Choroid plexus epithelial cell (primary cell): ENCODE data around the gene OPHN1.
A peak's percentile ranks its signal among the peaks of the same experiment; 100 is the strongest.

Experiments
- DNase-seq: peaks from one replicate; pipeline ENCODE4 v3.0.0-alpha.2; 2010; ENCODE audit warnings: low read depth
- H3K4me3 ChIP-seq: 2 replicates; pipeline ENCODE4 v1.5.1; 2011; ENCODE audit warnings: low read depth, mild to moderate bottlenecking, control low read depth, low read length, moderate library complexity
- TF ChIP-seq, protein P1 (sequence below): conservative IDR thresholded peaks from 2 replicates; pipeline ENCODE4 v1.5.1; 2011; ENCODE audit warnings: low read depth, mild to moderate bottlenecking, control low read depth, inconsistent platforms, low read length, moderate library complexity

The OPHN1 gene

GRCh38 chrX:68416592-68416991 is 16.7 kb downstream of the OPHN1 start:
- H3K4me3 ChIP-seq = no peak overlapping the region
- peak; percentile 20 for DNase-seq
- TF ChIP-seq, protein P1, sequence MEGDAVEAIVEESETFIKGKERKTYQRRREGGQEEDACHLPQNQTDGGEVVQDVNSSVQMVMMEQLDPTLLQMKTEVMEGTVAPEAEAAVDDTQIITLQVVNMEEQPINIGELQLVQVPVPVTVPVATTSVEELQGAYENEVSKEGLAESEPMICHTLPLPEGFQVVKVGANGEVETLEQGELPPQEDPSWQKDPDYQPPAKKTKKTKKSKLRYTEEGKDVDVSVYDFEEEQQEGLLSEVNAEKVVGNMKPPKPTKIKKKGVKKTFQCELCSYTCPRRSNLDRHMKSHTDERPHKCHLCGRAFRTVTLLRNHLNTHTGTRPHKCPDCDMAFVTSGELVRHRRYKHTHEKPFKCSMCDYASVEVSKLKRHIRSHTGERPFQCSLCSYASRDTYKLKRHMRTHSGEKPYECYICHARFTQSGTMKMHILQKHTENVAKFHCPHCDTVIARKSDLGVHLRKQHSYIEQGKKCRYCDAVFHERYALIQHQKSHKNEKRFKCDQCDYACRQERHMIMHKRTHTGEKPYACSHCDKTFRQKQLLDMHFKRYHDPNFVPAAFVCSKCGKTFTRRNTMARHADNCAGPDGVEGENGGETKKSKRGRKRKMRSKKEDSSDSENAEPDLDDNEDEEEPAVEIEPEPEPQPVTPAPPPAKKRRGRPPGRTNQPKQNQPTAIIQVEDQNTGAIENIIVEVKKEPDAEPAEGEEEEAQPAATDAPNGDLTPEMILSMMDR = no peak

DNA sequence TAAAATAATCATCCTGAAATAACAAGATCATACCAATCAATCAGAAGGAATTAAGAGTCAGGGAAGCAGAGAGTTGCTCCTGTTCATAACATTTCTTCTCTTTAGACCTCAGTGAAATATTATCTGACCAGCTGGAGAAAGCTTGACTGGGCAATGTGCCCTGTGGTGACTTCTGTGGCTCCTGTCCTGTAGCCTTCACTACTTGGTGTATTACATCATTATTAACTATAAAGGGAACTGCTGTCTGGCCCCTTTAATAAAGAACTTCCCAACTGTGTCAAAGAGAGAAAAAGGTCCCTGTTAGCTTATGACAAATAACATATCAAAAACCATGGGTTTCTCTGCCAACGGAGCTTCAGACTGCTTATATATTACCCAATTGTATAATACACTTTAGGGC is 18.0 kb downstream of the OPHN1 start:
- peak; percentile 77 for DNase-seq
- TF ChIP-seq, protein P1 = no peak
- no peak overlapping the region for H3K4me3 ChIP-seq

- no peak for DNase-seq
- TF ChIP-seq, protein P1 = no peak
- H3K4me3 ChIP-seq = no peak overlapping the region
Observed at GRCh38 chrX:68413254-68413653, 20.0 kb downstream of the OPHN1 start.

DNA sequence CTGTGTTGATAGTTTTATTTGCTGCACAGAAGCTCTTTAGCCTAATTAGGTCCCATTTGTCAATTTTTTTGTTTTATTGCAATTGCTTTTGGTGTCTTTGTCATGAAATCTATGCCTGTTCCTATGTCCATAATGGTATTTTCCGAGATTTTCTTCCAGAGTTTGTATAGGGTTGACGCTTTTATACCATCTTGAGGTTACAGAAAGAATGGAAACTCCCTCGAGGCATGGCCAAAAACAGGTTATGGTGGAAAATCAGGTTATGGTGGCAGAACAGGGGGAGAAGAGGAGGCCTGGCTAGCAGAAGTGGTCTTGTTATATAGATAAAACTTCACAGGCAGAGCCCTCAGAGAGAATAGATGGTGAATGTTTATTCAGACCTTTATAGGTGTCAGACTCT is 21.6 kb downstream of the OPHN1 start:
- H3K4me3 ChIP-seq = no peak overlapping the region
- TF ChIP-seq, protein P1 = no peak
- DNase-seq = no peak

GRCh38 chrX:68409194-68409593 is 24.1 kb downstream of the OPHN1 start:
- DNase-seq = no peak
- TF ChIP-seq, protein P1 = no peak
- H3K4me3 ChIP-seq = no peak overlapping the region

DNA sequence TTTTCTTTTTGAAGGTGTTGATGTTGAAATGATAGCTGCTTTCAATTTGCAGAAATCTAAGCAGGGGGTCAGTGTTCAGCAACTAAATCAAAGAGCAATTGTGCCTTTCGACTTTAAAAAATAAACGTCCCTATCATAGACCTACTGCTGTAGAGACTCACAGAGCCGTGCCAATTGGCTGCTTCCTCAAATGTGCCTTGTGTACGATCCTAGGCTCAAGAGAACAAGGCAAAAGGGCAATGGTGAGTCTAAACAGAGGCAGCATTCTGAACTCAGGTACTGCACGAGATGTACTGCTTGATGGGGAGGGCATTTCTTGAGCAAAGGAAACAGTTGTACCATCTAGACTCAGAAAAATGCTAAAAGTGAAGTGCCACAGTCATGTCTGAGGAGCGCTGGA is 29.8 kb downstream of the OPHN1 start:
- TF ChIP-seq, protein P1 = no peak
- no peak for DNase-seq
- H3K4me3 ChIP-seq = no peak overlapping the region

GRCh38 chrX:68403038-68403437 is 30.3 kb downstream of the OPHN1 start:
- TF ChIP-seq, protein P1 = no peak
- H3K4me3 ChIP-seq = no peak overlapping the region
- no peak for DNase-seq
